OCI-LY1 (cell line): ENCODE results near the gene MMP12.

ENCODE experiments used
- CTCF ChIP-seq: fragments of 200-600 bp; sonication (generic), shearing (Covaris generic); IDR thresholded peaks from 2 replicates; pipeline ENCODE4 v1.5.1; 2017; ENCODE audit warnings: mild to moderate bottlenecking, antibody characterized with exemption, low read length, moderate library complexity, mixed read lengths
- EZH2 ChIP-seq: fragments of 200-600 bp; sonication (generic), shearing (Covaris generic); IDR thresholded peaks from 2 replicates; pipeline ENCODE4 v1.8.0; 2017; ENCODE audit warnings: borderline replicate concordance, mixed run types, mild to moderate bottlenecking, antibody characterized with exemption, low read length, moderate library complexity, mixed read lengths

GRCh38 chr11:102886999-102887398, 12.2 kb upstream of the MMP12 start:
- TF ChIP-seq CTCF (no peak), EZH2 (no peak)
